ENCODE results near the gene ATRNL1. TPM values are rescaled to one million over a fixed set of nuclear protein-coding genes. Genes with fewer than 3 reads are reported as not detected.

ATRNL1 gene
- total RNA-seq, 1 donor from 2014 or later, result 2.9 TPM

GRCh38 chr10:115566867-115567266, 473.7 kb downstream of the ATRNL1 start:
- Histone ChIP-seq H3K4me3 (no peak overlapping the region), H3K27ac (replicated peaks) (no peak overlapping the region), H3K36me3 (no peaks in the 10 kb centered on the region), H3K9me3 (replicated peaks) (no peaks in the 10 kb centered on the region), H3K27me3 (ENCODE audit: low read depth) (no peaks in the 10 kb centered on the region), H3K4me1 (no peaks in the 10 kb centered on the region)
- intact Hi-C loops (cut with micrococcal nuclease), result no loop called here
- no peak for DNase-seq
- TF ChIP-seq CTCF (IDR thresholded peaks at IDR 0.05; ENCODE audit: borderline replicate concordance), result no peak

GRCh38 chr10:115572740-115573455, 479.7 kb downstream of the ATRNL1 start:
- Histone ChIP-seq H3K27me3 (ENCODE audit: low read depth) (no peaks in the 10 kb centered on the region), H3K27ac (replicated peaks) (no peak overlapping the region), H3K4me1 (no peaks in the 10 kb centered on the region), H3K4me3 (no peak overlapping the region), H3K36me3 (no peaks in the 10 kb centered on the region), H3K9me3 (replicated peaks) (peaks cover 6% of the 10 kb centered on the region)
- no peak for DNase-seq
- intact Hi-C loops (cut with micrococcal nuclease), result no loop called here
- TF ChIP-seq CTCF (IDR thresholded peaks at IDR 0.05; ENCODE audit: borderline replicate concordance), result no peak

- DNase-seq, result no peak
- H3K4me3 ChIP-seq, result no peak overlapping the region
- no peak overlapping the region for H3K27ac ChIP-seq (replicated peaks)
- peaks cover 37% of the 10 kb centered on the region for H3K9me3 ChIP-seq (replicated peaks)
- TF ChIP-seq CTCF (IDR thresholded peaks at IDR 0.05; ENCODE audit: borderline replicate concordance), result no peak
- no peaks in the 10 kb centered on the region for H3K4me1 ChIP-seq
- H3K36me3 ChIP-seq, result no peaks in the 10 kb centered on the region
- H3K27me3 ChIP-seq (ENCODE audit: low read depth), result no peaks in the 10 kb centered on the region
- intact Hi-C loops (cut with micrococcal nuclease), result no loop called here
These were observed 487.1 kb downstream of the ATRNL1 start for GRCh38 chr10:115580239-115580638.

- H3K27me3 ChIP-seq (ENCODE audit: low read depth), result no peaks in the 10 kb centered on the region
- intact Hi-C loops (cut with micrococcal nuclease), result no loop called here
- no peak for TF ChIP-seq CTCF (IDR thresholded peaks at IDR 0.05; ENCODE audit: borderline replicate concordance)
- no peaks in the 10 kb centered on the region for H3K4me1 ChIP-seq
- no peak overlapping the region for H3K27ac ChIP-seq (replicated peaks)
- peaks cover 33% of the 10 kb centered on the region for H3K9me3 ChIP-seq (replicated peaks)
- no peaks in the 10 kb centered on the region for H3K36me3 ChIP-seq
- no peak for DNase-seq
- no peak overlapping the region for H3K4me3 ChIP-seq
These were observed 499.9 kb downstream of the ATRNL1 start for GRCh38 chr10:115593060-115593459.

- intact Hi-C loops (cut with micrococcal nuclease), result no loop called here
- DNase-seq, result no peak
These were observed 511.5 kb downstream of the ATRNL1 start for GRCh38 chr10:115604627-115605026.

More at GRCh38 chr10:115604627-115605026, 511.5 kb downstream of the ATRNL1 start:
- no peak for TF ChIP-seq CTCF (IDR thresholded peaks at IDR 0.05; ENCODE audit: borderline replicate concordance)
- Histone ChIP-seq H3K4me3 (no peak overlapping the region), H3K27me3 (ENCODE audit: low read depth) (no peaks in the 10 kb centered on the region), H3K4me1 (no peaks in the 10 kb centered on the region), H3K27ac (replicated peaks) (no peak overlapping the region), H3K36me3 (no peaks in the 10 kb centered on the region), H3K9me3 (replicated peaks) (no peaks in the 10 kb centered on the region)

Measured in left ventricle myocardium inferior (tissue), 1 donor.